Kidney glomerular epithelial cell (primary cell): ENCODE results near the gene GPD1.
"Not testable (repeated sequence)": the region's sequence is repeated elsewhere in the genome, so short reads cannot be mapped to it uniquely, and the experiment has no call there.

Source experiments
- DNase-seq: peaks from one replicate; lab custom pipeline; 2025; lab: John Stamatoyannopoulos, UW

The GPD1 gene

GRCh38 chr12:50073712-50074111 is 30.1 kb upstream of the GPD1 start:
- DNase-seq: no peak

- DNase-seq: peak; percentile 81
These were observed 28.6 kb upstream of the GPD1 start for GRCh38 chr12:50074936-50075807.

- DNase-seq: no peak
These were observed 28.0 kb upstream of the GPD1 start for GRCh38 chr12:50075808-50076170.

- no peak for DNase-seq
These were observed 26.7 kb upstream of the GPD1 start for GRCh38 chr12:50077099-50077498.

DNA sequence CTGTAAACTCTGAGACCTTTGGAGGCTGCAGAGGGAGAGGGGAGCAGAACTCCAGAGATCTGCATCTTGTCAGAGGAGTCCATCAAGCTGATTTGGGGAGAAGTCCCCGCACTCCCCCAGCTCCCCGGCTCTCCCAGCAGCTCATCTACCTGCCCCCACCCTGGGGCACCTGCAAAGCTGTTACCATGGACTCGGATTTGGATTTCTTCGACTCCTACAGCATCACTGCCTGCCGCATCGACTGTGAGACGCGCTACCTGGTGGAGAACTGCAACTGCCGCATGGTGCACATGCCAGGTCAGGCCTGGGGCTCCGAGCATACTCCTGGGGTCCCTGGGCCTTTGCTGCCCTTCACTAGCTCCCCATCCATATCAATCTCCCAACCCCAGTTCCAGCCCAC is 25.5 kb upstream of the GPD1 start:
- DNase-seq: no peak

- no peak for DNase-seq
These were observed 24.0 kb upstream of the GPD1 start for GRCh38 chr12:50079771-50080170.

- no peak for DNase-seq
These were observed 22.6 kb upstream of the GPD1 start for GRCh38 chr12:50081096-50081808.

- no peak for DNase-seq
These were observed 21.2 kb upstream of the GPD1 start for GRCh38 chr12:50082644-50083043.

- no peak for DNase-seq
These were observed 20.5 kb upstream of the GPD1 start for GRCh38 chr12:50083301-50083700.

GRCh38 chr12:50084409-50084774 is 19.4 kb upstream of the GPD1 start:
- not testable (repeated sequence) for DNase-seq

DNA sequence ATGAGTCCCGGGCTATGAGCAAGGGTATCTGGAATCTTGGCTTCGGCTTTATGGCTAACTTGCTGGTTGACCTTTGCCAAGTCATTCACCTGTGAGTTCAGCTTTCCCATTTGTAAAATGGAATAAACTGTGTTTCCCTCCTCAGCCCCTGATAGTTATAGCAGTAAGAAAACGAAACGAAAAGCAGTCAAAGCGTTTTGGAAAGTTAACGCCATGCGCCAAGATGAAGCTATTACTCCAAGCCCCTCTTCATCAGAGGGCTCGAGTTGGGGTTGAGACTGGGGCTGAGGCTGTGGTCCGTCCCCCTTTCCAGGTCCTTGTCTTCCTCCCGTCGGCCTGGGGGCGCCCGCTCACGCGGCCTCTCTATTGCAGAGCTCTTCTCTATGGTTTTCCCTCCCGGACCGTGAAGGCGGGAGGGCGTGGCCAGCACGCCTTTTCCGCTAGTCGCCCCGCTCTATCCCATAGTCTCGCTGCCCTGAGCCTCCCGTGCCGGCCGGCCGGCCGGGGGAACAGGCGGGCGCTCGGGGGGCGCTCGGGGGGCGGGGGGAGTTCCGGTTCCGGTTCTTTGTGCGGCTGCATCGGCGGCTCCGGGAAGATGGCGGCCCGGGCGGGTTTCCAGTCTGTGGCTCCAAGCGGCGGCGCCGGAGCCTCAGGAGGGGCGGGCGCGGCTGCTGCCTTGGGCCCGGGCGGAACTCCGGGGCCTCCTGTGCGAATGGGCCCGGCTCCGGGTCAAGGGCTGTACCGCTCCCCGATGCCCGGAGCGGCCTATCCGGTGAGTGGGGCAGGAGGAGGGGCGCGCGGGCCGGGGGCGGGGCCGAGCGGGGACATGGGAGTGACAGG is 18.8 kb upstream of the GPD1 start, which contains the start of gene SMARCD1:
TSS of gene SMARCD1 (plus strand) at position 568 of the 840 bp plus-strand sequence. CDS start at position 596, 28 bp downstream.
- peak; percentile 82 for DNase-seq

- no peak for DNase-seq
These were observed 18.2 kb upstream of the GPD1 start for GRCh38 chr12:50085615-50086072.

DNA sequence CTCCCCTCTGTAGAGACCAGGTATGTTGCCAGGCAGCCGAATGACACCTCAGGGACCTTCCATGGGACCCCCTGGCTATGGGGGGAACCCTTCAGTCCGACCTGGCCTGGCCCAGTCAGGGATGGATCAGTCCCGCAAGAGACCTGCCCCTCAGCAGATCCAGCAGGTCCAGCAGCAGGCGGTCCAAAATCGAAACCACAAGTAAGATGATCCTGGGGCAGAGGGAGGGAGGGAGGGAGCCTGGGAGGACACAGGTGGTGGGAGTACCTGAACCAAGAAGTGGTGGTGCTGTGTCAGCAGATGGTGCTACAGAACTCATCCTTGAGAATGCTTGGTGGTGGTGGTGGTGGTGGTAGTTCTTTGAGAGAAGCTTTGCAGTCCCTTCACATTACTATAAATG is 17.7 kb upstream of the GPD1 start:
- DNase-seq: no peak

GRCh38 chr12:50087151-50087550 is 16.7 kb upstream of the GPD1 start:
- no peak for DNase-seq

- DNase-seq: no peak
These were observed 15.8 kb upstream of the GPD1 start for GRCh38 chr12:50087995-50088394.

GRCh38 chr12:50088577-50089335 is 15.1 kb upstream of the GPD1 start:
- peak; percentile 39 for DNase-seq

DNA sequence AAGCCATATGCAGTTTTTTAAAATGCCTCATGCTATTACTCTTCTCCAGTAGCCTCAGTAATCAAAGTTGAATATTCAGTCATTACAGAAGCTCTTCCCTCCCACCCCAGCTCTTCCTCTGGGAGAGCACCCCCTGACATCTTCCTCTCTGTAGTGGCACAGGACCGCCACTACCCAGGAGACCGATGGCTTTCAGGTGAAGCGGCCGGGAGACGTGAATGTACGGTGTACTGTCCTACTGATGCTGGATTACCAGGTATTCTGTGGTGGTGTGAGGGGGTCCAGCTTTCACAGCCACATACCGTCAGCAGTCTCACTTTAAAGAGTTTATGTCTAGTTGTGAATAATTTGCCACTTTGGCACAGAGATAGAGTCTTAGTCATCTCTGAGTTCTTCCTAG is 14.1 kb upstream of the GPD1 start:
- DNase-seq: no peak

DNA sequence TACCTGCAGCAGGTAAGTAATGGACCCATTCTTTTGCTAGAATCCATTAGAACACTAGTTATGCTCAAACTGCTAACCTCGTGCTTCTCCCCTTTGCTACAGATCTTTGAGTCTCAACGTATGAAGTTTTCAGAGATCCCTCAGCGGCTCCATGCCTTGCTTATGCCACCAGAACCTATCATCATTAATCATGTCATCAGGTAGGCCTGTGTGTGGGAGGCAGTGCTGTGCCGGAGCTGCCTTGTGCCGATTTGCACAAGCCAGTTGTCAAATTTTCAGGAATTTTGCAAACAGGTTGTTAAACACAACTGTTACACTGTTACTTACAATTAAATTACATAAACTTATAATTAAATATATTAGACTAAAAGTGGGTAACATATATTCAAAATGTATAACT is 13.4 kb upstream of the GPD1 start:
- DNase-seq: no peak

GRCh38 chr12:50097952-50098351 is 5.9 kb upstream of the GPD1 start:
- DNase-seq: no peak

GRCh38 chr12:50099302-50100008 is 4.4 kb upstream of the GPD1 start:
- no peak for DNase-seq

DNA sequence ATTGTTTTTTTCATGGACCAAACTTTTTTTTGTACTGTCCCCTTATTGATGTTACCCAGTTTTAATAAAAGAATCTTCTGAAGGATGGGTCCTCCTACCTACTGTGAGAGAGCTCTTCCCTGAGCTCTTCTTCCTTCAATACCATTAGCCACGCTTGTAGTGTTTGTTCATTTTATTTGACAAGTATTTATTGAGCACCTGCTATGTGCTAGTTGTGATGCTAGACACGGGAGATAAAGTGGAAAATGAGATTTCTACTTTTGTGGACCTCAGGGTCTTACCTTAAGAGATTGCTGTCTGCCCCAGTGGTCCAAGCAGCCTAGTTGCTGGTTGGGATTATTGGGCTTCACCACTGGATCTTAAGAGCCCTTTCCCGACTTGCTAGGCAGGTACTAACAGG is 3.2 kb upstream of the GPD1 start:
- DNase-seq: no peak
